ENCODE results near the gene OTOR. TPM values are rescaled to one million over a fixed set of nuclear protein-coding genes. Genes with fewer than 3 reads are reported as not detected.

The OTOR gene, protein sequence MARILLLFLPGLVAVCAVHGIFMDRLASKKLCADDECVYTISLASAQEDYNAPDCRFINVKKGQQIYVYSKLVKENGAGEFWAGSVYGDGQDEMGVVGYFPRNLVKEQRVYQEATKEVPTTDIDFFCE
- not detected in 2 replicates for total RNA-seq

DNA sequence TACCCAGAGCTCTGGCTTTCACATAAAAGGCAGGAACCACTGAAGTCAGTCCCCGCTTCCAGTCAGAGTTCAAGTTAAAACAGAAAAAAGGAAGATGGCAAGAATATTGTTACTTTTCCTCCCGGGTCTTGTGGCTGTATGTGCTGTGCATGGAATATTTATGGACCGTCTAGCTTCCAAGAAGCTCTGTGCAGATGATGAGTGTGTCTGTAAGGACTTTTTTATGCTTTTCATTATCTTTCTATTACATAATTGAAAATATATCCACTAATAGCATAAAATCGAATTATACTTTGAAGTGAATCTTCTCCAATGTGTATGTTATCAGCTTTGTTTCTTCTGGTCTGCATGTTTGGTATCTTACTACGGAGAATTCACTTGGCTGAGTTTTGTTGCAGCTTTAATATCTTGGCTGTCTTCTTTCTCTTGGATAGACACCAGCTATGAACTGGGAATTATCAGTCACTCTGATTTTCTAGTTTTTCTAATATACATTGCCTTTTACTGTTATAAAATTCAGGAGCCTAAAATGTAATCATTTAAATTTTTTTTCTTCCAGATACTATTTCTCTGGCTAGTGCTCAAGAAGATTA, at the start of gene OTOR:
TSS of gene OTOR (plus strand) at position 51 of the 593 bp plus-strand sequence. CDS start at position 95, 44 bp downstream.
- Mint-ChIP-seq H3K4me1 (ENCODE audit: low read depth) (no peaks in the 10 kb centered on the region), H3K36me3 (ENCODE audit: low read depth) (peaks cover 2% of the 10 kb centered on the region), H3K4me3 (no peak within 1 kb of the TSS), H3K27me3 (ENCODE audit: insufficient read depth) (peaks cover 16% of the 10 kb centered on the region), H3K27ac (no peak within 1 kb of the TSS), H3K9me3 (no peaks in the 10 kb centered on the region)
- no peak for DNase-seq (ENCODE audit: low spot score)
- intact Hi-C loops (cut with micrococcal nuclease): no loop called here

DNA sequence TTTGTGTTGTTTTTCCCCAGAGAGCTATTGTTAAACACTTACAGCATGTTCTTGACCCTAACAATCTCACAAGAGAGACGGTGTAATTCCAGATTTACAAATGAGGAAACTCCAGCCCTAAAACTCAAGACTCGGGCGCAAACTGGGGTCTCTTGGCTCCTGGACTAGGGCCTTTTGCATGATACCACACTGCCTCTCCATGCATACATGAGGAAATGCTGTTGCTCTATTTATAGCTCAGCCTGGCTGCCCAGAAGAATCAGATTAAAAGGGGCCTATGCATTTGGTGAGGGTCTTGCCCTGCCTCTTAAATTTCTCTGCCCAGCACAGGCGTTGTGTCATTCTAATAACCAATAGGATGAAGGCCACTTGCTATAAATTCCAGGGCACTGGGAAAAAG, 48.9 kb upstream of the OTOR start:
- Mint-ChIP-seq H3K4me3 (no peak overlapping the region), H3K27ac (no peak overlapping the region), H3K9me3 (no peaks in the 10 kb centered on the region), H3K4me1 (ENCODE audit: low read depth) (no peaks in the 10 kb centered on the region), H3K36me3 (ENCODE audit: low read depth) (no peaks in the 10 kb centered on the region), H3K27me3 (ENCODE audit: insufficient read depth) (peaks cover 8% of the 10 kb centered on the region)
- no peak for DNase-seq (ENCODE audit: low spot score)
- intact Hi-C loops (cut with micrococcal nuclease): no loop called here

DNA sequence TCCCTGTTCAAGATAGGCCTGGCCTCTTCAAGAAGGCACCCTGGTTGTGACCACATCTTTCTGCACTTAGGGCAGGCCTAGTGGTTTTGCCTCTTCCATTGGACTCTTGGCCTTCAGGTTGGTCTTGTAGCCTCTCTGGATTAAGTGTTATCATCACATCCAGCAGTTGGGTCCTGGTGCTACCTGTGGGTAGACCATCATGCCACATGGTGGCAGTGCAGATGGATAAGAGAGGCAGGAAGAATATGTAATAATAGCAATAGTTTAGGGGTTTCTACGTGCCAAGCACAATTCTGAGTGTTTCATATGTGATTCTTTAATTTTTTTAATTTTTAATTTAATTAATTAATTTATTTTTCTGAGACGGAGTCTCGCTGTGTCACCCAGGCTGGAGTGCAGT, 46.9 kb upstream of the OTOR start:
- Mint-ChIP-seq H3K4me3 (no peak overlapping the region), H3K9me3 (peaks cover 4% of the 10 kb centered on the region), H3K27ac (no peak overlapping the region), H3K36me3 (ENCODE audit: low read depth) (peaks cover 1% of the 10 kb centered on the region), H3K4me1 (ENCODE audit: low read depth) (no peaks in the 10 kb centered on the region), H3K27me3 (ENCODE audit: insufficient read depth) (peaks cover 8% of the 10 kb centered on the region)
- DNase-seq (ENCODE audit: low spot score): no peak
- intact Hi-C loops (cut with micrococcal nuclease): loop anchor here (1.0 kb wide), 1 partner anchor 60 kb away; no protein-coding TSS in a partner anchor

DNA sequence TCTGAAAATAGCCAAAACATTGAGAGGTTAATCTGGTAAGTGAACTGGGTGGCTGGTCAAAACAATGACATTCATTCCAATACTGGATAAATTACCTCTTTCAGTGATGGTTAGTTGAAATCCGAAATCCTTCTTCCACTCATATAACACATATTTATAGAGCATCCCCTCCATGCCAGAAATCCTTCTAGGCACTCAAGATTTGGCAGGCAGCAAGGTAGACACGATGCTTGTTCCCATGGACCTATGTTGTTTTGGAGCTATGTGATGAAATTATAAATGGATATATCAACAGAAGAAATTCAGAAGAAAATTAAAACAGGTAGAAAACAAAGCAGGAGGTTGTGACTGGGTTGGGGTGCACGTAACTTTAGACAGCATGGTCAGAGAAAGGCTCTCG, 44.6 kb upstream of the OTOR start:
- H3K36me3 Mint-ChIP-seq (ENCODE audit: low read depth): peaks cover 1% of the 10 kb centered on the region
- H3K9me3 Mint-ChIP-seq: peaks cover 11% of the 10 kb centered on the region
- intact Hi-C loops (cut with micrococcal nuclease): no loop called here
- H3K27me3 Mint-ChIP-seq (ENCODE audit: insufficient read depth): peaks cover 7% of the 10 kb centered on the region
- H3K27ac Mint-ChIP-seq: no peak overlapping the region
- peaks cover 11% of the 10 kb centered on the region for H3K4me1 Mint-ChIP-seq (ENCODE audit: low read depth)
- H3K4me3 Mint-ChIP-seq: no peak overlapping the region
- no peak for DNase-seq (ENCODE audit: low spot score)

GRCh38 chr20:16707674-16708073, 40.5 kb upstream of the OTOR start:
- Mint-ChIP-seq H3K9me3 (peaks cover 11% of the 10 kb centered on the region), H3K4me1 (ENCODE audit: low read depth) (peaks cover 30% of the 10 kb centered on the region), H3K4me3 (no peak overlapping the region), H3K36me3 (ENCODE audit: low read depth) (peaks cover 1% of the 10 kb centered on the region), H3K27me3 (ENCODE audit: insufficient read depth) (peaks cover 19% of the 10 kb centered on the region), H3K27ac (no peak overlapping the region)
- intact Hi-C loops (cut with micrococcal nuclease): no loop called here
- no peak for DNase-seq (ENCODE audit: low spot score)

- peaks cover 1% of the 10 kb centered on the region for H3K36me3 Mint-ChIP-seq (ENCODE audit: low read depth)
- DNase-seq (ENCODE audit: low spot score): no peak
- no peak overlapping the region for H3K4me3 Mint-ChIP-seq
- H3K9me3 Mint-ChIP-seq: peaks cover 11% of the 10 kb centered on the region
- H3K4me1 Mint-ChIP-seq (ENCODE audit: low read depth): peaks cover 30% of the 10 kb centered on the region
- H3K27ac Mint-ChIP-seq: no peak overlapping the region
- H3K27me3 Mint-ChIP-seq (ENCODE audit: insufficient read depth): peaks cover 19% of the 10 kb centered on the region
- intact Hi-C loops (cut with micrococcal nuclease): loop anchor here (1.0 kb wide), 1 partner anchor 22 kb away; the partner anchor contains the start of gene SNRPB2
Measured at GRCh38 chr20:16708602-16709001, 39.6 kb upstream of the OTOR start.

DNA sequence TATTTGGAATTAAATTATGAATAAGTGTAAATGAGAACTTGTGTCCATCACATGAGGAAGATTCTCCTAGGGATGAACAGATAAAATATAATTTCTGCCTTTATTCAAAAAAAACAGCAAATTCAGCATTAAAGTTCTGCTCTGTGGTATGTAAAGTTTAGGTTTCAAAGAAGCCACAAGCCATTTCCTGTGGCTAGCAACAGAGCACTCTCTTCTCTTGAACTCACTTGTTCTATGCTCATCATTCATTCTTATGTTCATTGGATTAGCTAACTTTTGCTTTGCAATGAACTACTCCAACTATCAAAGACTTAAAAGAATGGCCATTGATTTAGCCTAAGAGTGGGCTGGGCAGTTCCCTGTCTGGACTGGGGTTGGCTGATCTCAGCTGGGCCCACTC, 39.1 kb upstream of the OTOR start:
- DNase-seq (ENCODE audit: low spot score): peak; percentile 31
- Mint-ChIP-seq H3K4me3 (peak overlapping the region; percentile 9), H3K27ac (no peak overlapping the region), H3K36me3 (ENCODE audit: low read depth) (peaks cover 1% of the 10 kb centered on the region), H3K9me3 (peaks cover 11% of the 10 kb centered on the region), H3K4me1 (ENCODE audit: low read depth) (peaks cover 30% of the 10 kb centered on the region), H3K27me3 (ENCODE audit: insufficient read depth) (peaks cover 19% of the 10 kb centered on the region)
- intact Hi-C loops (cut with micrococcal nuclease): loop anchor here (1.0 kb wide), 1 partner anchor 21 kb away; the partner anchor contains the start of gene SNRPB2

DNA sequence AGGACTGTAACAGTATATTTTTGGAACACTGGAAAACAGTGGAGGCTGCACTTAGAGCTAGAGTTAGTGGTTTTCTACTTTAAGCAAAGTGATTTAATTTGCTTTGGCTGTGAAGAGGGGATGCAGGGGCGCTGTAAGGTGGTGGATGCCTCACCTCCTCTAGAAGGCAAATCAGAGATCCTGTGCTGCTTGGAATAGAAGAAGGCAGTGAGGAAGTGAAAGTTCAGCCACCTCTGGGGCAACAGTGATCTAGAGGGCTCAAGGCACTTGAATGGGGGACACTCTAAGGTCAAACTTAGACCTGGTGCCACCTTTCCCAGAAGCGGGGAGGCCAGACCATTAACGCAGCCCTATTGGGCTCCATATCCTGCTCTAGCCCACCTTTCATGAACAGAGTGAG, 37.4 kb upstream of the OTOR start:
- intact Hi-C loops (cut with micrococcal nuclease): no loop called here
- H3K9me3 Mint-ChIP-seq: peaks cover 7% of the 10 kb centered on the region
- peaks cover 23% of the 10 kb centered on the region for H3K27me3 Mint-ChIP-seq (ENCODE audit: insufficient read depth)
- no peaks in the 10 kb centered on the region for H3K36me3 Mint-ChIP-seq (ENCODE audit: low read depth)
- no peak overlapping the region for H3K4me3 Mint-ChIP-seq
- no peak for DNase-seq (ENCODE audit: low spot score)
- H3K4me1 Mint-ChIP-seq (ENCODE audit: low read depth): peaks cover 30% of the 10 kb centered on the region
- H3K27ac Mint-ChIP-seq: no peak overlapping the region

DNA sequence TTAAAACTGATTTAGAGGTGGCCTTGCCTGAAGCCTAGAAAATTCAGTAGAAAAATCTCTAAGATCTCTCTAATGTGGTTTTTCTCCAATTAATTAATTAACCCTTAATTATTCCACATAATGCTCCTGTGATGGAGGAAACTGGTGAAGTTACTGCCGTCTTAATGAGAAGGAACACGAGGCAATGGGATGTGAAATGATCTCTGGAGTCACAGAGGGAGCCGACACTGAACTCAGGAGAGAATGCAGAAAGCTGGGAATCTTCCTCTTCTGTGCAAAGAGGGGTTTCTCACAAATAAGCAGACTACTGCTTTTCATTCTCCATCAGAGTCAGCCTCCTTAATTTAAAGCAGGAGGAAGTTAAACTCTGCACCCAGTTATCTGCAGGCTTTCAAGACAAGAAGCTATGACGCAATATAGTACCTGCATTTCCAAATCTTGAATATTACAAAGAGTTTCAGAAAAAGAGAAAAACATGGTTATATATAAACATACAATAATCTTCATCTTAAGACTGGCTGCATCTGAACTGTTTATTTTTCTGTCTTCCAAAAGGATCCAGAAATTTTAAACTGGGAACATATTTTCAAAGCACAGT, 36.4 kb upstream of the OTOR start:
- Mint-ChIP-seq H3K36me3 (ENCODE audit: low read depth) (no peaks in the 10 kb centered on the region), H3K9me3 (peaks cover 3% of the 10 kb centered on the region), H3K27ac (no peak overlapping the region), H3K4me1 (ENCODE audit: low read depth) (peaks cover 30% of the 10 kb centered on the region), H3K27me3 (ENCODE audit: insufficient read depth) (peaks cover 20% of the 10 kb centered on the region), H3K4me3 (no peak overlapping the region)
- no peak for DNase-seq (ENCODE audit: low spot score)
- intact Hi-C loops (cut with micrococcal nuclease): no loop called here

- no peak overlapping the region for H3K27ac Mint-ChIP-seq
- H3K9me3 Mint-ChIP-seq: no peaks in the 10 kb centered on the region
- intact Hi-C loops (cut with micrococcal nuclease): no loop called here
- H3K4me3 Mint-ChIP-seq: no peak overlapping the region
- H3K36me3 Mint-ChIP-seq (ENCODE audit: low read depth): no peaks in the 10 kb centered on the region
- H3K4me1 Mint-ChIP-seq (ENCODE audit: low read depth): peaks cover 30% of the 10 kb centered on the region
- peaks cover 20% of the 10 kb centered on the region for H3K27me3 Mint-ChIP-seq (ENCODE audit: insufficient read depth)
- DNase-seq (ENCODE audit: low spot score): no peak
Measured at GRCh38 chr20:16712511-16712947, 35.6 kb upstream of the OTOR start.

DNA sequence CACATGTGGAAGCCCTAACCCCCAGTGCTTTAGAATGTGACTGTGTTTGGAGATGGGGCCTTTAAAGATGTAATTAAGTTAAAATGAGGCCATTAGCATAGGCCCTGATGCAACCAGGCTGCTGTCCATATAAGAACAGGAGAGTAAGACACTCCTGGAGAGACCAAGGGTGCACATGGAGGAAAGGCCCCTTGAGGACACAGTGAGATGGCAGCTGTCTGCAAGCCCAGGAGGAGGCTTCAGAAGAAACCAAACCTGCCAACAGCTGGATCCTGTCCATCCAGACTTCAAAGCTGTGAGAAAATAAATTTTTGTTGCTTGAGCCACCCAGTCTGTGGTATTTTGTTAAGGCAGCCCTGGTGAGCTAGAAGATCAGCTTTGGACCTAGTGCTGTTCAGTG, 35.1 kb upstream of the OTOR start:
- H3K4me1 Mint-ChIP-seq (ENCODE audit: low read depth): peaks cover 24% of the 10 kb centered on the region
- no peaks in the 10 kb centered on the region for H3K36me3 Mint-ChIP-seq (ENCODE audit: low read depth)
- intact Hi-C loops (cut with micrococcal nuclease): no loop called here
- H3K27ac Mint-ChIP-seq: no peak overlapping the region
- no peak for DNase-seq (ENCODE audit: low spot score)
- no peaks in the 10 kb centered on the region for H3K9me3 Mint-ChIP-seq
- no peak overlapping the region for H3K4me3 Mint-ChIP-seq
- peaks cover 22% of the 10 kb centered on the region for H3K27me3 Mint-ChIP-seq (ENCODE audit: insufficient read depth)

DNA sequence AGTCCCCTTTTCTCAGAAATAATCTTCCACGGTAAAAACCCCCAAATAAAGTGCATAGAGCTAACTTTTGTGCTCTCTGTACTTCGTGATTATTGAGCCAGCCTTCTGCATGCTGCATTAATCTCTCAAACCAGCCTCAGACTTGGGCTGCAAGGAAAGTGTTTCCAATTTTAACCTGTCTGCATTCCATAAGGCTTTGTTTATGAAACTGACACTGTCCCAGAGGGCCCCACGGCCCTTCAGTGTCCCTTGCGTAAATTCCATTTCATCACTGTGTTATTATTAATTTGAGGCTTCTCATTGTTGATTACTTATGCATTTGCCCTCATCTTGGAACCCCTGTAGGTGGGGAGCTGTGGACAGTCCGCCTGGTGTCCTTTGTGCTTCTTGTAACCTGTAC, 33.9 kb upstream of the OTOR start:
- intact Hi-C loops (cut with micrococcal nuclease): no loop called here
- Mint-ChIP-seq H3K4me1 (ENCODE audit: low read depth) (peaks cover 12% of the 10 kb centered on the region), H3K27me3 (ENCODE audit: insufficient read depth) (peaks cover 28% of the 10 kb centered on the region), H3K4me3 (no peak overlapping the region), H3K9me3 (no peaks in the 10 kb centered on the region), H3K27ac (no peak overlapping the region), H3K36me3 (ENCODE audit: low read depth) (no peaks in the 10 kb centered on the region)
- no peak for DNase-seq (ENCODE audit: low spot score)

DNA sequence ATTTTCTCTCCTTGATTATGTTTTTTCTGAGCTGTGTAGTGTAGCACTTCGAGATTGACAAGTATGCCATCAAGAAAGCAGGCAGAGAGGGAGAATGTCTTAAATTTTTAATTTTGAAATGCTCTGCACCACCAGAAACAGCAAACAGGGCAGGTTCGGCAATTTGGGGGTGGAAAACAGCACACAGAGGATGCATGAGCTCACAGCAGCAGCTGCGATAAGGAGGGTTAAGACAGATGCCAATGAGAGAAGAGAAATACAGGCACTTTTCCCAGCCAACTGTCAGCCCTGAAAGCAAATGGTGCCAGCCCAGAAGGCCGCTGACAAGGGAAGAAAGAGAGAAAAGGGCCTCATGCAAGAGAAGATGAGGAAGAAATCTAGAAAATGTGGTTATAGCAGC, 33.4 kb upstream of the OTOR start:
- Mint-ChIP-seq H3K4me1 (ENCODE audit: low read depth) (peaks cover 8% of the 10 kb centered on the region), H3K36me3 (ENCODE audit: low read depth) (no peaks in the 10 kb centered on the region), H3K27me3 (ENCODE audit: insufficient read depth) (peaks cover 28% of the 10 kb centered on the region), H3K4me3 (no peak overlapping the region), H3K9me3 (no peaks in the 10 kb centered on the region), H3K27ac (no peak overlapping the region)
- DNase-seq (ENCODE audit: low spot score): no peak
- intact Hi-C loops (cut with micrococcal nuclease): no loop called here
